H9 (cell line): ENCODE data around the gene TRIM21. TPM values are rescaled to one million over a fixed set of nuclear protein-coding genes. Genes with fewer than 3 reads are reported as not detected.

Experiments used
- DNase-seq: peaks from one replicate; pipeline ENCODE4 v3.0.0-alpha.2; 2017
- H2AFZ ChIP-seq: one replicate; pipeline ENCODE4 v1.6.1; 2013; ENCODE audit warnings: mild to moderate bottlenecking, low read length, control low read depth, moderate library complexity
- H2AK5ac ChIP-seq: 2 replicates; pipeline ENCODE4 v1.6.1; 2013; ENCODE audit warnings: low read length, control low read depth, mixed read lengths; ENCODE audit not compliant: insufficient read length
- H2BK120ac ChIP-seq: one replicate; pipeline ENCODE4 v1.6.1; 2013; ENCODE audit warnings: low read depth, mild to moderate bottlenecking, low read length, control low read depth, inconsistent platforms; ENCODE audit not compliant: poor library complexity, severe bottlenecking
- H2BK12ac ChIP-seq: 2 replicates; pipeline ENCODE4 v1.6.1; 2013; ENCODE audit warnings: low read length, control low read depth, mixed read lengths, low read depth; ENCODE audit not compliant: insufficient read length
- H2BK15ac ChIP-seq: 2 replicates; pipeline ENCODE4 v1.6.1; 2013; ENCODE audit warnings: low read depth, low read length, control low read depth
- H2BK20ac ChIP-seq: one replicate; pipeline ENCODE4 v1.6.1; 2013; ENCODE audit warnings: low read depth, mild to moderate bottlenecking, low read length, control low read depth, inconsistent platforms; ENCODE audit not compliant: poor library complexity, severe bottlenecking
- H2BK5ac ChIP-seq: 2 replicates; pipeline ENCODE4 v1.6.1; 2013; ENCODE audit warnings: low read length, control low read depth, mixed read lengths; ENCODE audit not compliant: insufficient read length
- H3K14ac ChIP-seq: 2 replicates; pipeline ENCODE4 v1.6.1; 2013; ENCODE audit warnings: low read length, control low read depth; ENCODE audit not compliant: insufficient read depth
- H3K18ac ChIP-seq: 2 replicates; pipeline ENCODE4 v1.6.1; 2013; ENCODE audit warnings: low read depth, mild to moderate bottlenecking, mixed read lengths, low read length, control low read depth; ENCODE audit not compliant: insufficient read length
- H3K23ac ChIP-seq: 2 replicates; pipeline ENCODE4 v1.6.1; 2013; ENCODE audit warnings: low read length, control low read depth, mixed read lengths, low read depth; ENCODE audit not compliant: insufficient read length
- H3K23me2 ChIP-seq: 2 replicates; pipeline ENCODE4 v1.6.1; 2013; ENCODE audit warnings: low read depth, mild to moderate bottlenecking, mixed read lengths, low read length, control low read depth; ENCODE audit not compliant: insufficient read length, poor library complexity, severe bottlenecking
- H3K27ac ChIP-seq: 2 replicates; pipeline ENCODE4 v1.5.1; 2013; ENCODE audit warnings: low read length, control low read depth, mixed read lengths, low read depth; ENCODE audit not compliant: insufficient read length
- H3K27me3 ChIP-seq: 2 replicates; pipeline ENCODE4 v1.6.1; 2013; ENCODE audit warnings: low read length, control low read depth, inconsistent platforms; ENCODE audit not compliant: insufficient read depth
- H3K4ac ChIP-seq: 2 replicates; pipeline ENCODE4 v1.6.1; 2013; ENCODE audit warnings: low read depth, mild to moderate bottlenecking, control low read depth, inconsistent platforms, low read length, moderate library complexity
- H3K4me1 ChIP-seq: 2 replicates; pipeline ENCODE4 v1.6.1; 2013; ENCODE audit warnings: low read length, control low read depth, inconsistent platforms; ENCODE audit not compliant: insufficient read depth
- H3K4me2 ChIP-seq: 2 replicates; pipeline ENCODE4 v1.6.1; 2013; ENCODE audit warnings: low read length, control low read depth, mixed read lengths; ENCODE audit not compliant: insufficient read length, insufficient read depth
- H3K56ac ChIP-seq: 2 replicates; pipeline ENCODE4 v1.6.1; 2013; ENCODE audit warnings: low read depth, mild to moderate bottlenecking, mixed read lengths, low read length, control low read depth; ENCODE audit not compliant: insufficient read length
- H3K79me1 ChIP-seq: 2 replicates; pipeline ENCODE4 v1.6.1; 2013; ENCODE audit warnings: low read depth, mild to moderate bottlenecking, moderate library complexity, low read length, control low read depth, inconsistent platforms; ENCODE audit not compliant: insufficient read depth, poor library complexity, severe bottlenecking
- H3K79me2 ChIP-seq: 2 replicates; pipeline ENCODE4 v1.6.1; 2013; ENCODE audit warnings: low read length, control low read depth, inconsistent platforms; ENCODE audit not compliant: insufficient read depth
- H3K9ac ChIP-seq: 2 replicates; pipeline ENCODE4 v1.6.1; 2013; ENCODE audit warnings: low read length, control low read depth, mixed read lengths; ENCODE audit not compliant: insufficient read length; ENCODE audit errors: extremely low read depth
- H3K9me3 ChIP-seq: one replicate; pipeline ENCODE4 v1.6.1; 2013; ENCODE audit warnings: low read depth, low read length, inconsistent platforms; ENCODE audit not compliant: control insufficient read depth
- H3T11ph ChIP-seq: one replicate; pipeline ENCODE4 v1.6.1; 2013; ENCODE audit warnings: mild to moderate bottlenecking, low read length, control low read depth, inconsistent platforms
- H4K20me1 ChIP-seq: one replicate; pipeline ENCODE4 v1.6.1; 2013; ENCODE audit not compliant: control insufficient read depth, insufficient read length, insufficient read depth
- H4K5ac ChIP-seq: 2 replicates; pipeline ENCODE4 v1.6.1; 2013; ENCODE audit warnings: low read depth, mild to moderate bottlenecking, mixed read lengths, low read length, control low read depth; ENCODE audit not compliant: insufficient read length
- H4K8ac ChIP-seq: replicated peaks from 2 replicates; pipeline ENCODE4 v1.6.1; 2013; ENCODE audit warnings: low read length, control low read depth, mixed read lengths, low read depth; ENCODE audit not compliant: insufficient read length
- H4K91ac ChIP-seq: 2 replicates; pipeline ENCODE4 v1.6.1; 2013; ENCODE audit warnings: low read depth, mild to moderate bottlenecking, moderate library complexity, mixed read lengths, low read length, control low read depth; ENCODE audit not compliant: insufficient read length
- H3K27ac Mint-ChIP-seq, 3 experiments: 2 replicates in 2 of 3; 3 replicates in 1 of 3; pipeline ENCODE4 v1.8.0; 2020 to 2021; ENCODE audit warnings: mixed read lengths in 3 of 3, mild to moderate bottlenecking in 1 of 3, moderate library complexity in 1 of 3
- H3K27me3 Mint-ChIP-seq: 2 replicates; pipeline ENCODE4 v1.8.0; 2021; ENCODE audit warnings: low read depth, mild to moderate bottlenecking, moderate library complexity, mixed read lengths
- H3K36me3 Mint-ChIP-seq, 3 experiments: 2 replicates in 2 of 3; 3 replicates in 1 of 3; pipeline ENCODE4 v1.8.0; 2020 to 2021; ENCODE audit warnings: low read depth in 3 of 3, mixed read lengths in 3 of 3; ENCODE audit not compliant: insufficient read depth in 1 of 3
- H3K4me1 Mint-ChIP-seq, 2 experiments: 2 replicates each; pipeline ENCODE4 v1.8.0; 2020; ENCODE audit warnings: mixed read lengths in 2 of 2
- H3K4me3 Mint-ChIP-seq, 2 experiments: 2 replicates in 1 of 2; 3 replicates in 1 of 2; pipeline ENCODE4 v1.8.0; 2020 to 2021; ENCODE audit warnings: mild to moderate bottlenecking in 2 of 2, mixed read lengths in 2 of 2, moderate library complexity in 1 of 2
- H3K9me3 Mint-ChIP-seq, 2 experiments: 2 replicates in 1 of 2; 3 replicates in 1 of 2; pipeline ENCODE4 v1.8.0; 2020; ENCODE audit warnings: mild to moderate bottlenecking in 2 of 2, mixed read lengths in 2 of 2, moderate library complexity in 1 of 2
- WGBS: extraction: QIAGEN DNeasy Blood & Tissue Kit; methylation state at CpG from one replicate; pipeline ENCODE4 v1.1.7; 2013; ENCODE audit warnings: missing lambda C conversion rate, low lambda C conversion rate, mixed read lengths; ENCODE audit not compliant: insufficient read length; ENCODE audit errors: extremely low coverage; 5-methylcytosine and 5-hydroxymethylcytosine counted together
- total RNA-seq: library from RNA; stranded (reverse); gene quantifications from 2 replicates; pipeline ENCODE4 v1.2.1, GENCODE V29; 2021
- TF ChIP-seq, protein P1 (sequence below): fragments of 200-600 bp; sonication (generic); conservative IDR thresholded peaks from 3 replicates; pipeline ENCODE4 v1.8.0; 2021; ENCODE audit warnings: antibody characterized with exemption, mild to moderate bottlenecking

TRIM21 gene
- total RNA-seq, 1 experiment from 2014 or later, result 15.1 TPM

DNA sequence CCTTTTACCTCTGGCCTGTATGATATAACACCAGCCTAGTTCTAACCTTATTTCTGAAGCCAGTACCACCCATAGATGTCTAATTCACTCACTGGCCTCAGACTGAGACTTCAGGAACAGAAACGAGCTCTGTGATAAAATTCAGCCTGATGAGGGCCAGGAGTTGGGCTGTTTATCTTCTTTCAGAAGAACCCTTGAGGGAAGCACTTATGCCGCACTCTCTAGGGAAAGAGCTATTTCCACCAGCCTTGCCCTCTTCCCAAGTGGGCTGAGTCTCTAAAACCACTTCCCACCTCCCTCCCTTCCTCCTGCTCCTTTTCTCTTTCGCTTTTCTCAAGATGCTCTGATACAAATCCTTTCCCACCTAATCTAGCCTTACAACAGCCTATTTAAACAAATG, 23.3 kb downstream of the TRIM21 start:
- H3K4ac ChIP-seq, result no peak overlapping the region
- no peaks in the 10 kb centered on the region for H3K4me1 Mint-ChIP-seq
- no peak overlapping the region for H2AFZ ChIP-seq
- no peak overlapping the region for H2AK5ac ChIP-seq
- H2BK15ac ChIP-seq, result no peak overlapping the region
- H3K23me2 ChIP-seq, result no peaks in the 10 kb centered on the region
- no peaks in the 10 kb centered on the region for H3K79me2 ChIP-seq
- H4K20me1 ChIP-seq, result no peaks in the 10 kb centered on the region
- H2BK20ac ChIP-seq, result no peak overlapping the region
- H3K9me3 Mint-ChIP-seq, result no peaks in the 10 kb centered on the region; a peak in 2 of 5 replicates
- DNase-seq, result no peak
- H3K4me1 ChIP-seq, result no peaks in the 10 kb centered on the region
- H3K23ac ChIP-seq, result no peak overlapping the region
- H3K27me3 ChIP-seq, result no peaks in the 10 kb centered on the region
- H3K27ac ChIP-seq, result no peak overlapping the region
- H3T11ph ChIP-seq, result no peak overlapping the region
- no peak overlapping the region for H2BK120ac ChIP-seq
- H2BK5ac ChIP-seq, result no peak overlapping the region
- H4K5ac ChIP-seq, result no peak overlapping the region
- no peak overlapping the region for H4K91ac ChIP-seq
- H3K27me3 Mint-ChIP-seq, result no peaks in the 10 kb centered on the region; the same call in 1 of the 2 replicates
- H3K36me3 Mint-ChIP-seq, result no peaks in the 10 kb centered on the region
- TF ChIP-seq, protein P1, sequence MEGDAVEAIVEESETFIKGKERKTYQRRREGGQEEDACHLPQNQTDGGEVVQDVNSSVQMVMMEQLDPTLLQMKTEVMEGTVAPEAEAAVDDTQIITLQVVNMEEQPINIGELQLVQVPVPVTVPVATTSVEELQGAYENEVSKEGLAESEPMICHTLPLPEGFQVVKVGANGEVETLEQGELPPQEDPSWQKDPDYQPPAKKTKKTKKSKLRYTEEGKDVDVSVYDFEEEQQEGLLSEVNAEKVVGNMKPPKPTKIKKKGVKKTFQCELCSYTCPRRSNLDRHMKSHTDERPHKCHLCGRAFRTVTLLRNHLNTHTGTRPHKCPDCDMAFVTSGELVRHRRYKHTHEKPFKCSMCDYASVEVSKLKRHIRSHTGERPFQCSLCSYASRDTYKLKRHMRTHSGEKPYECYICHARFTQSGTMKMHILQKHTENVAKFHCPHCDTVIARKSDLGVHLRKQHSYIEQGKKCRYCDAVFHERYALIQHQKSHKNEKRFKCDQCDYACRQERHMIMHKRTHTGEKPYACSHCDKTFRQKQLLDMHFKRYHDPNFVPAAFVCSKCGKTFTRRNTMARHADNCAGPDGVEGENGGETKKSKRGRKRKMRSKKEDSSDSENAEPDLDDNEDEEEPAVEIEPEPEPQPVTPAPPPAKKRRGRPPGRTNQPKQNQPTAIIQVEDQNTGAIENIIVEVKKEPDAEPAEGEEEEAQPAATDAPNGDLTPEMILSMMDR, result no peak
- no peak overlapping the region for H3K9ac ChIP-seq
- H4K8ac ChIP-seq, result no peak overlapping the region
- H3K27ac Mint-ChIP-seq, result no peak overlapping the region
- whole genome bisulfite sequencing, result no CpG with 5 or more reads among the region's 3 CpGs
- H3K4me3 Mint-ChIP-seq, result no peak overlapping the region
- no peak overlapping the region for H3K14ac ChIP-seq
- no peak overlapping the region for H2BK12ac ChIP-seq
- no peaks in the 10 kb centered on the region for H3K9me3 ChIP-seq
- H3K4me2 ChIP-seq, result no peak overlapping the region
- H3K79me1 ChIP-seq, result no peaks in the 10 kb centered on the region
- H3K56ac ChIP-seq, result no peak overlapping the region
- no peak overlapping the region for H3K18ac ChIP-seq
